Smooth muscle cell (in vitro differentiated cells): ENCODE results near the gene PRKD2. TPM values are rescaled to one million over a fixed set of nuclear protein-coding genes. Genes with fewer than 3 reads are reported as not detected.
A peak's percentile ranks its signal among the peaks of the same experiment; 100 is the strongest.

Experiments used
- DNase-seq: peaks from one replicate; lab custom pipeline; 2025; ENCODE audit not compliant: unreplicated experiment; lab: John Stamatoyannopoulos, UW
- H2AFZ ChIP-seq: fragments of 200-600 bp; sonication (generic); 2 replicates; pipeline ENCODE4 v1.6.0; 2016; ENCODE audit warnings: antibody characterized with exemption, low read depth, mild to moderate bottlenecking
- H3F3A ChIP-seq: fragments of 200-600 bp; sonication (generic); 2 replicates; pipeline ENCODE4 v1.6.0; 2017; ENCODE audit warnings: antibody characterized with exemption, low read depth
- H3K27ac ChIP-seq: fragments of 200-600 bp; sonication (generic); 2 replicates; pipeline ENCODE4 v1.5.1; 2016; ENCODE audit warnings: low read depth, mild to moderate bottlenecking
- H3K27me3 ChIP-seq: fragments of 200-600 bp; sonication (generic); 2 replicates; pipeline ENCODE4 v1.6.1; 2016; ENCODE audit warnings: low read depth, mild to moderate bottlenecking
- H3K36me3 ChIP-seq: fragments of 200-600 bp; sonication (generic); 2 replicates; pipeline ENCODE4 v1.5.1; 2016; ENCODE audit warnings: low read depth
- H3K4me1 ChIP-seq: fragments of 200-600 bp; sonication (generic); 2 replicates; pipeline ENCODE4 v1.5.1; 2016; ENCODE audit warnings: low read depth
- H3K4me2 ChIP-seq: fragments of 200-600 bp; sonication (generic); 2 replicates; pipeline ENCODE4 v1.6.0; 2016; ENCODE audit warnings: mild to moderate bottlenecking
- H3K4me3 ChIP-seq: fragments of 200-600 bp; sonication (generic); 2 replicates; pipeline ENCODE4 v1.5.1; 2016; ENCODE audit warnings: mild to moderate bottlenecking
- H3K79me2 ChIP-seq: fragments of 200-600 bp; sonication (generic); 2 replicates; pipeline ENCODE4 v1.6.0; 2016; ENCODE audit warnings: low read depth, mild to moderate bottlenecking
- H3K9ac ChIP-seq: fragments of 200-600 bp; sonication (generic); 2 replicates; pipeline ENCODE4 v1.6.0; 2016; ENCODE audit warnings: low read depth
- H3K9me3 ChIP-seq: fragments of 200-600 bp; sonication (generic); replicated peaks from 2 replicates; pipeline ENCODE4 v1.5.1; 2016; ENCODE audit warnings: low read depth
- H4K20me1 ChIP-seq: fragments of 200-600 bp; sonication (generic); 2 replicates; pipeline ENCODE4 v1.6.0; 2016; ENCODE audit warnings: low read depth
- CTCF ChIP-seq: fragments of 200-600 bp; sonication (generic); IDR thresholded peaks from 2 replicates; pipeline ENCODE4 v1.5.1; 2017; ENCODE audit warnings: borderline replicate concordance, mild to moderate bottlenecking, antibody characterized with exemption; ENCODE audit not compliant: insufficient read depth, poor library complexity, severe bottlenecking
- WGBS: methylation state at CpG from one replicate; pipeline ENCODE4 v1.1.7; 2016; ENCODE audit warnings: low lambda C conversion rate; 5-methylcytosine and 5-hydroxymethylcytosine counted together
- polyA plus RNA-seq: library from polyadenylated mRNA; unstranded; fragments of >200 nt; fragmentation: Nextera tagmentation; extraction: Ambion mirVana; gene quantifications from 2 replicates; pipeline ENCODE4 v1.2.1, GENCODE V29; 2016
- total RNA-seq: library from RNA; depleted of rRNA; stranded (reverse); fragments of >200 nt; gene quantifications from 2 replicates; pipeline ENCODE4 v1.2.3, GENCODE V29; 2014

Gene PRKD2
- total RNA-seq (8.6 and 24.2 TPM in 2 replicates), polyA plus RNA-seq (34.6 and 45.9 TPM in 2 replicates)

GRCh38 chr19:46717034-46717715 lies at the start of gene PRKD2:
TSS of gene PRKD2 (minus strand) at chr19:46717114. CDS start at chr19:46716370, 744 bp downstream.
- Histone ChIP-seq H4K20me1 (peaks cover 3% of the 10 kb centered on the region), H3K9me3 (no peaks in the 10 kb centered on the region), H2AFZ (peak within 1 kb of the TSS; percentile 43), H3K4me3 (peak within 1 kb of the TSS; percentile 94), H3K36me3 (no peaks in the 10 kb centered on the region), H3K27ac (peak within 1 kb of the TSS; percentile 63), H3K9ac (peak within 1 kb of the TSS; percentile 90), H3K4me1 (peaks cover 13% of the 10 kb centered on the region), H3K79me2 (peaks cover 21% of the 10 kb centered on the region), H3F3A (peaks cover 9% of the 10 kb centered on the region), H3K4me2 (peak within 1 kb of the TSS; percentile 98), H3K27me3 (no peaks in the 10 kb centered on the region)
- 4% methylated on average over 26 of the region's 52 CpGs for WGBS
- no peak for TF ChIP-seq CTCF
- peak; percentile 69 for DNase-seq

- H3K4me3 ChIP-seq: no peak overlapping the region
- no peak overlapping the region for H3K9ac ChIP-seq
- H2AFZ ChIP-seq: no peak overlapping the region
- no peak overlapping the region for H3K4me2 ChIP-seq
- H4K20me1 ChIP-seq: peaks cover 4% of the 10 kb centered on the region
- no peaks in the 10 kb centered on the region for H3K36me3 ChIP-seq
- no peaks in the 10 kb centered on the region for H3K4me1 ChIP-seq
- no peak overlapping the region for H3K27ac ChIP-seq
- DNase-seq: no peak
- TF ChIP-seq CTCF: no peak
- WGBS: 90% methylated on average over 11 of the region's 11 CpGs
- H3F3A ChIP-seq: peaks cover 5% of the 10 kb centered on the region
- no peaks in the 10 kb centered on the region for H3K79me2 ChIP-seq
- H3K9me3 ChIP-seq: no peaks in the 10 kb centered on the region
- no peaks in the 10 kb centered on the region for H3K27me3 ChIP-seq
These were observed 47.9 kb upstream of the PRKD2 start for GRCh38 chr19:46764817-46765291.

- Histone ChIP-seq H3K9ac (no peak overlapping the region), H3K27me3 (no peaks in the 10 kb centered on the region), H2AFZ (no peak overlapping the region), H3K79me2 (no peaks in the 10 kb centered on the region), H3K36me3 (no peaks in the 10 kb centered on the region), H3K9me3 (no peaks in the 10 kb centered on the region), H3K4me1 (no peaks in the 10 kb centered on the region), H4K20me1 (peaks cover 6% of the 10 kb centered on the region), H3K27ac (peak overlapping the region; percentile 35), H3K4me3 (no peak overlapping the region), H3K4me2 (no peak overlapping the region), H3F3A (peaks cover 7% of the 10 kb centered on the region)
- 77% methylated on average over 6 of the region's 6 CpGs for WGBS
- no peak for DNase-seq
- TF ChIP-seq CTCF: no peak
These were observed 45.5 kb upstream of the PRKD2 start for GRCh38 chr19:46762245-46762890.
